GM18505 (cell line): Measurements from ENCODE around the gene CREB3L2.
"Not testable (repeated sequence)": the region's sequence is repeated elsewhere in the genome, so short reads cannot be mapped to it uniquely, and the experiment has no call there.

Experiments used
- ATAC-seq: cut with Tn5 transposase; IDR thresholded peaks from one replicate; pipeline ENCODE4 v1.9.1; 2021; ENCODE audit not compliant: unreplicated experiment
- POLR2A ChIP-seq: IDR thresholded peaks from 4 replicates; pipeline ENCODE4 v1.6.1; 2011; ENCODE audit warnings: borderline replicate concordance; ENCODE audit not compliant: insufficient read depth, insufficient read length; ENCODE audit errors: extremely low read depth

Gene CREB3L2

GRCh38 chr7:138024765-138025164, 22.9 kb upstream of the CREB3L2 start:
- no peak for ATAC-seq
- TF ChIP-seq POLR2A: no peak

- no peak for ATAC-seq
- TF ChIP-seq POLR2A: no peak
Measured at GRCh38 chr7:138024343-138024691, 22.4 kb upstream of the CREB3L2 start.

GRCh38 chr7:138023618-138024342, 21.9 kb upstream of the CREB3L2 start:
- ATAC-seq: peak; percentile 82
- no peak for TF ChIP-seq POLR2A

GRCh38 chr7:138021889-138022288, 20.0 kb upstream of the CREB3L2 start:
- TF ChIP-seq POLR2A: no peak
- ATAC-seq: no peak

- no peak for TF ChIP-seq POLR2A
- no peak for ATAC-seq
Measured at GRCh38 chr7:138017992-138018391, 16.1 kb upstream of the CREB3L2 start.

- no peak for TF ChIP-seq POLR2A
- ATAC-seq: no peak
Measured at GRCh38 chr7:138015096-138015495, 13.2 kb upstream of the CREB3L2 start.

GRCh38 chr7:138014686-138015085, 12.8 kb upstream of the CREB3L2 start:
- no peak for TF ChIP-seq POLR2A

GRCh38 chr7:138014201-138014600, 12.3 kb upstream of the CREB3L2 start:
- not testable (repeated sequence) for ATAC-seq

More at GRCh38 chr7:138014686-138015085, 12.8 kb upstream of the CREB3L2 start:
- no peak for ATAC-seq

- TF ChIP-seq POLR2A: no peak
- ATAC-seq: no peak
Measured at GRCh38 chr7:138009350-138009653, 7.4 kb upstream of the CREB3L2 start.

GRCh38 chr7:138008588-138009349, 6.9 kb upstream of the CREB3L2 start:
- TF ChIP-seq POLR2A: no peak
- ATAC-seq: no peak

- no peak for ATAC-seq
- TF ChIP-seq POLR2A: no peak
Measured at GRCh38 chr7:138008019-138008587, 6.2 kb upstream of the CREB3L2 start.

- no peak for TF ChIP-seq POLR2A
- no peak for ATAC-seq
Measured at GRCh38 chr7:138006106-138006505, 4.2 kb upstream of the CREB3L2 start.

- ATAC-seq: no peak
Measured at GRCh38 chr7:138004936-138005335, 3.0 kb upstream of the CREB3L2 start.

GRCh38 chr7:138004046-138004445, 2.2 kb upstream of the CREB3L2 start:
- no peak for ATAC-seq
- no peak for TF ChIP-seq POLR2A

More at GRCh38 chr7:138004936-138005335, 3.0 kb upstream of the CREB3L2 start:
- TF ChIP-seq POLR2A: no peak
